H9 (cell line): Measurements from ENCODE around the gene METTL23. TPM values are rescaled to one million over a fixed set of nuclear protein-coding genes. Genes with fewer than 3 reads are reported as not detected.

Source experiments
- DNase-seq: peaks from one replicate; pipeline ENCODE4 v3.0.0-alpha.2; 2017
- H2AFZ ChIP-seq: one replicate; pipeline ENCODE4 v1.6.1; 2013; ENCODE audit warnings: mild to moderate bottlenecking, low read length, control low read depth, moderate library complexity
- H2AK5ac ChIP-seq: 2 replicates; pipeline ENCODE4 v1.6.1; 2013; ENCODE audit warnings: low read length, control low read depth, mixed read lengths; ENCODE audit not compliant: insufficient read length
- H2BK120ac ChIP-seq: one replicate; pipeline ENCODE4 v1.6.1; 2013; ENCODE audit warnings: low read depth, mild to moderate bottlenecking, low read length, control low read depth, inconsistent platforms; ENCODE audit not compliant: poor library complexity, severe bottlenecking
- H2BK12ac ChIP-seq: 2 replicates; pipeline ENCODE4 v1.6.1; 2013; ENCODE audit warnings: low read length, control low read depth, mixed read lengths, low read depth; ENCODE audit not compliant: insufficient read length
- H2BK15ac ChIP-seq: 2 replicates; pipeline ENCODE4 v1.6.1; 2013; ENCODE audit warnings: low read depth, low read length, control low read depth
- H2BK20ac ChIP-seq: one replicate; pipeline ENCODE4 v1.6.1; 2013; ENCODE audit warnings: low read depth, mild to moderate bottlenecking, low read length, control low read depth, inconsistent platforms; ENCODE audit not compliant: poor library complexity, severe bottlenecking
- H2BK5ac ChIP-seq: 2 replicates; pipeline ENCODE4 v1.6.1; 2013; ENCODE audit warnings: low read length, control low read depth, mixed read lengths; ENCODE audit not compliant: insufficient read length
- H3K14ac ChIP-seq: 2 replicates; pipeline ENCODE4 v1.6.1; 2013; ENCODE audit warnings: low read length, control low read depth; ENCODE audit not compliant: insufficient read depth
- H3K18ac ChIP-seq: 2 replicates; pipeline ENCODE4 v1.6.1; 2013; ENCODE audit warnings: low read depth, mild to moderate bottlenecking, mixed read lengths, low read length, control low read depth; ENCODE audit not compliant: insufficient read length
- H3K23ac ChIP-seq: 2 replicates; pipeline ENCODE4 v1.6.1; 2013; ENCODE audit warnings: low read length, control low read depth, mixed read lengths, low read depth; ENCODE audit not compliant: insufficient read length
- H3K23me2 ChIP-seq: 2 replicates; pipeline ENCODE4 v1.6.1; 2013; ENCODE audit warnings: low read depth, mild to moderate bottlenecking, mixed read lengths, low read length, control low read depth; ENCODE audit not compliant: insufficient read length, poor library complexity, severe bottlenecking
- H3K27ac ChIP-seq: 2 replicates; pipeline ENCODE4 v1.5.1; 2013; ENCODE audit warnings: low read length, control low read depth, mixed read lengths, low read depth; ENCODE audit not compliant: insufficient read length
- H3K27me3 ChIP-seq: 2 replicates; pipeline ENCODE4 v1.6.1; 2013; ENCODE audit warnings: low read length, control low read depth, inconsistent platforms; ENCODE audit not compliant: insufficient read depth
- H3K4ac ChIP-seq: 2 replicates; pipeline ENCODE4 v1.6.1; 2013; ENCODE audit warnings: low read depth, mild to moderate bottlenecking, control low read depth, inconsistent platforms, low read length, moderate library complexity
- H3K4me1 ChIP-seq: 2 replicates; pipeline ENCODE4 v1.6.1; 2013; ENCODE audit warnings: low read length, control low read depth, inconsistent platforms; ENCODE audit not compliant: insufficient read depth
- H3K4me2 ChIP-seq: 2 replicates; pipeline ENCODE4 v1.6.1; 2013; ENCODE audit warnings: low read length, control low read depth, mixed read lengths; ENCODE audit not compliant: insufficient read length, insufficient read depth
- H3K56ac ChIP-seq: 2 replicates; pipeline ENCODE4 v1.6.1; 2013; ENCODE audit warnings: low read depth, mild to moderate bottlenecking, mixed read lengths, low read length, control low read depth; ENCODE audit not compliant: insufficient read length
- H3K79me1 ChIP-seq: 2 replicates; pipeline ENCODE4 v1.6.1; 2013; ENCODE audit warnings: low read depth, mild to moderate bottlenecking, moderate library complexity, low read length, control low read depth, inconsistent platforms; ENCODE audit not compliant: insufficient read depth, poor library complexity, severe bottlenecking
- H3K79me2 ChIP-seq: 2 replicates; pipeline ENCODE4 v1.6.1; 2013; ENCODE audit warnings: low read length, control low read depth, inconsistent platforms; ENCODE audit not compliant: insufficient read depth
- H3K9ac ChIP-seq: 2 replicates; pipeline ENCODE4 v1.6.1; 2013; ENCODE audit warnings: low read length, control low read depth, mixed read lengths; ENCODE audit not compliant: insufficient read length; ENCODE audit errors: extremely low read depth
- H3K9me3 ChIP-seq: one replicate; pipeline ENCODE4 v1.6.1; 2013; ENCODE audit warnings: low read depth, low read length, inconsistent platforms; ENCODE audit not compliant: control insufficient read depth
- H3T11ph ChIP-seq: one replicate; pipeline ENCODE4 v1.6.1; 2013; ENCODE audit warnings: mild to moderate bottlenecking, low read length, control low read depth, inconsistent platforms
- H4K20me1 ChIP-seq: one replicate; pipeline ENCODE4 v1.6.1; 2013; ENCODE audit not compliant: control insufficient read depth, insufficient read length, insufficient read depth
- H4K5ac ChIP-seq: 2 replicates; pipeline ENCODE4 v1.6.1; 2013; ENCODE audit warnings: low read depth, mild to moderate bottlenecking, mixed read lengths, low read length, control low read depth; ENCODE audit not compliant: insufficient read length
- H4K8ac ChIP-seq: replicated peaks from 2 replicates; pipeline ENCODE4 v1.6.1; 2013; ENCODE audit warnings: low read length, control low read depth, mixed read lengths, low read depth; ENCODE audit not compliant: insufficient read length
- H4K91ac ChIP-seq: 2 replicates; pipeline ENCODE4 v1.6.1; 2013; ENCODE audit warnings: low read depth, mild to moderate bottlenecking, moderate library complexity, mixed read lengths, low read length, control low read depth; ENCODE audit not compliant: insufficient read length
- H3K27ac Mint-ChIP-seq, 3 experiments: 2 replicates in 2 of 3; 3 replicates in 1 of 3; pipeline ENCODE4 v1.8.0; 2020 to 2021; ENCODE audit warnings: mixed read lengths in 3 of 3, mild to moderate bottlenecking in 1 of 3, moderate library complexity in 1 of 3
- H3K27me3 Mint-ChIP-seq: 2 replicates; pipeline ENCODE4 v1.8.0; 2021; ENCODE audit warnings: low read depth, mild to moderate bottlenecking, moderate library complexity, mixed read lengths
- H3K36me3 Mint-ChIP-seq, 3 experiments: 2 replicates in 2 of 3; 3 replicates in 1 of 3; pipeline ENCODE4 v1.8.0; 2020 to 2021; ENCODE audit warnings: low read depth in 3 of 3, mixed read lengths in 3 of 3; ENCODE audit not compliant: insufficient read depth in 1 of 3
- H3K4me1 Mint-ChIP-seq, 2 experiments: 2 replicates each; pipeline ENCODE4 v1.8.0; 2020; ENCODE audit warnings: mixed read lengths in 2 of 2
- H3K4me3 Mint-ChIP-seq, 2 experiments: 2 replicates in 1 of 2; 3 replicates in 1 of 2; pipeline ENCODE4 v1.8.0; 2020 to 2021; ENCODE audit warnings: mild to moderate bottlenecking in 2 of 2, mixed read lengths in 2 of 2, moderate library complexity in 1 of 2
- H3K9me3 Mint-ChIP-seq, 2 experiments: 2 replicates in 1 of 2; 3 replicates in 1 of 2; pipeline ENCODE4 v1.8.0; 2020; ENCODE audit warnings: mild to moderate bottlenecking in 2 of 2, mixed read lengths in 2 of 2, moderate library complexity in 1 of 2
- WGBS: extraction: QIAGEN DNeasy Blood & Tissue Kit; methylation state at CpG from one replicate; pipeline ENCODE4 v1.1.7; 2013; ENCODE audit warnings: missing lambda C conversion rate, low lambda C conversion rate, mixed read lengths; ENCODE audit not compliant: insufficient read length; ENCODE audit errors: extremely low coverage; 5-methylcytosine and 5-hydroxymethylcytosine counted together
- total RNA-seq: library from RNA; stranded (reverse); gene quantifications from 2 replicates; pipeline ENCODE4 v1.2.1, GENCODE V29; 2021
- TF ChIP-seq, protein P1 (sequence below): fragments of 200-600 bp; sonication (generic); conservative IDR thresholded peaks from 3 replicates; pipeline ENCODE4 v1.8.0; 2021; ENCODE audit warnings: antibody characterized with exemption, mild to moderate bottlenecking

METTL23 gene
- total RNA-seq, 1 experiment from 2014 or later, result 29.9 TPM

DNA sequence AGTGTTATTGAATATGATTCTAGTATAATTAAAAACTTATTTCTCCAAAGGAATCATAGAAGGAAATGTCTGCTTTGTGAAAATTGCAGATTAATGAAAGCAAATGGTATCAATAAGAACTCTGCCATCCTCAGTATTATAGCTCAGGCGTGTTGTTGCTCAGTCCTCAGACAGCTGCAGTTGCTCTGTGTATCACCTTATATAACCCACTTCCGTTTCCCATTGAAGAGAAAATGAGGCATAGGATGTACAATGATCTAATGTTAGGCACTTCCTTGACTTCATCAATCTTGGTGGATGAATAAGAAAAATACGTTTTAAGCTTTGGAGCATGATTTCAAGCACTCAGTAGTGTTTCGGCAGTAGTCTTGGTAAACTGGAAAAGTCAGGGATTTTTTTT is 25.4 kb downstream of the METTL23 start:
- Histone ChIP-seq H2BK5ac (no peak overlapping the region), H3K18ac (no peak overlapping the region), H3K27ac (no peak overlapping the region), H4K20me1 (no peaks in the 10 kb centered on the region), H2AK5ac (no peak overlapping the region), H2BK20ac (no peak overlapping the region), H3K9me3 (no peaks in the 10 kb centered on the region), H3K14ac (no peak overlapping the region), H2BK12ac (no peak overlapping the region), H4K91ac (no peak overlapping the region), H3K56ac (no peak overlapping the region), H3K79me2 (no peaks in the 10 kb centered on the region), H4K5ac (no peak overlapping the region), H3K79me1 (no peaks in the 10 kb centered on the region), H3K4me2 (no peak overlapping the region), H3K27me3 (no peaks in the 10 kb centered on the region), H4K8ac (no peak overlapping the region), H3K4ac (no peak overlapping the region), H3K23ac (no peak overlapping the region), H3K9ac (no peak overlapping the region), H3T11ph (no peak overlapping the region), H2AFZ (no peak overlapping the region), H2BK120ac (no peak overlapping the region), H2BK15ac (no peak overlapping the region), H3K23me2 (no peaks in the 10 kb centered on the region), H3K4me1 (no peaks in the 10 kb centered on the region)
- Mint-ChIP-seq H3K36me3 (peaks cover 6 to 33% (median 10%) of the 10 kb centered on the region in 3 experiments), H3K27me3 (no peaks in the 10 kb centered on the region), H3K27ac (no peak overlapping the region), H3K4me1 (no peaks in the 10 kb centered on the region), H3K4me3 (no peak overlapping the region), H3K9me3 (no peaks in the 10 kb centered on the region; a peak in 1 of 5 replicates)
- no CpG with 5 or more reads among the region's 4 CpGs for WGBS
- no peak for DNase-seq
- TF ChIP-seq, protein P1, sequence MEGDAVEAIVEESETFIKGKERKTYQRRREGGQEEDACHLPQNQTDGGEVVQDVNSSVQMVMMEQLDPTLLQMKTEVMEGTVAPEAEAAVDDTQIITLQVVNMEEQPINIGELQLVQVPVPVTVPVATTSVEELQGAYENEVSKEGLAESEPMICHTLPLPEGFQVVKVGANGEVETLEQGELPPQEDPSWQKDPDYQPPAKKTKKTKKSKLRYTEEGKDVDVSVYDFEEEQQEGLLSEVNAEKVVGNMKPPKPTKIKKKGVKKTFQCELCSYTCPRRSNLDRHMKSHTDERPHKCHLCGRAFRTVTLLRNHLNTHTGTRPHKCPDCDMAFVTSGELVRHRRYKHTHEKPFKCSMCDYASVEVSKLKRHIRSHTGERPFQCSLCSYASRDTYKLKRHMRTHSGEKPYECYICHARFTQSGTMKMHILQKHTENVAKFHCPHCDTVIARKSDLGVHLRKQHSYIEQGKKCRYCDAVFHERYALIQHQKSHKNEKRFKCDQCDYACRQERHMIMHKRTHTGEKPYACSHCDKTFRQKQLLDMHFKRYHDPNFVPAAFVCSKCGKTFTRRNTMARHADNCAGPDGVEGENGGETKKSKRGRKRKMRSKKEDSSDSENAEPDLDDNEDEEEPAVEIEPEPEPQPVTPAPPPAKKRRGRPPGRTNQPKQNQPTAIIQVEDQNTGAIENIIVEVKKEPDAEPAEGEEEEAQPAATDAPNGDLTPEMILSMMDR, result no peak
